Endothelial cell of umbilical vein (primary cell): ENCODE measurements around the gene ACP3. TPM values are rescaled to one million over a fixed set of nuclear protein-coding genes. Genes with fewer than 3 reads are reported as not detected.

Experiments
- BruUV-seq: library from RNA; stranded (reverse); fragments of 400-500 nt; replicated peaks from 2 replicates; lab custom pipeline; 2021; lab: Mats Ljungman, UMichigan
- CTCF ChIA-PET: fragments of 300-600, 350-600 bp; sonication (Branson Sonifier 250); formaldehyde crosslinking; loops from one replicate; lab custom pipeline; 2021; ENCODE audit warnings: antibody characterized with exemption, inconsistent platforms; lab: Charles Lee
- POLR2A ChIA-PET: fragments of 300-600, 350-600 bp; sonication (Branson Sonifier 250); formaldehyde crosslinking; loops from one replicate; lab custom pipeline; 2021; ENCODE audit warnings: antibody characterized with exemption, inconsistent platforms; lab: Charles Lee
- DNase-seq: peaks from one replicate; pipeline ENCODE4 v3.0.0-alpha.2; 2011; ENCODE audit warnings: low read depth, low spot score
- FAIRE-seq: peaks from 2 replicates; lab custom pipeline; 2011; peaks lifted over from hg19 to GRCh38; lab: Jason Lieb, UNC
- H2AFZ ChIP-seq: 2 replicates; pipeline ENCODE4 v1.6.0; 2012; ENCODE audit warnings: low read depth, low read length, control low read depth, inconsistent platforms
- H3K27ac ChIP-seq: 2 replicates; pipeline ENCODE4 v1.5.1; 2011; ENCODE audit warnings: low read depth, mild to moderate bottlenecking, control low read depth, low read length, moderate library complexity; ENCODE audit not compliant: insufficient read depth
- H3K27me3 ChIP-seq, 2 experiments: 2 replicates each; pipeline versions ENCODE4 v1.6.0 to v1.6.1; 2011; ENCODE audit warnings: low read length in 2 of 2, mixed read lengths in 1 of 2; ENCODE audit not compliant: control insufficient read depth in 2 of 2, insufficient read depth in 2 of 2
- H3K36me3 ChIP-seq, 2 experiments: 2 replicates in 1 of 2; 3 replicates in 1 of 2; pipeline ENCODE4 v1.5.1; 2011; ENCODE audit warnings: low read length in 2 of 2, mild to moderate bottlenecking in 1 of 2, moderate library complexity in 1 of 2; ENCODE audit not compliant: control insufficient read depth in 2 of 2, insufficient read depth in 2 of 2; ENCODE audit errors: extremely low read depth in 1 of 2
- H3K4me1 ChIP-seq: 3 replicates; pipeline ENCODE4 v1.5.1; 2011; ENCODE audit warnings: mild to moderate bottlenecking, low read length; ENCODE audit not compliant: control insufficient read depth, insufficient read depth; ENCODE audit errors: extremely low read depth
- H3K4me2 ChIP-seq: 2 replicates; pipeline ENCODE4 v1.6.1; 2011; ENCODE audit warnings: low read length, control low read depth, mixed read lengths; ENCODE audit not compliant: insufficient read depth
- H3K4me3 ChIP-seq, 3 experiments: fragments of 200-600 bp in 1 of 3; sonication (generic), shearing (Covaris generic) in 1 of 3; replicated peaks in 1 of 3; 2 replicates each; pipeline ENCODE4 v1.5.1; 2011 to 2016; ENCODE audit warnings: control low read depth in 3 of 3, low read length in 3 of 3, mild to moderate bottlenecking in 2 of 3, inconsistent platforms in 1 of 3, low read depth in 1 of 3, moderate library complexity in 1 of 3; ENCODE audit not compliant: insufficient read depth in 1 of 3
- H3K79me2 ChIP-seq: 2 replicates; pipeline ENCODE4 v1.6.0; 2012; ENCODE audit warnings: low read length, inconsistent platforms; ENCODE audit not compliant: control insufficient read depth, insufficient read depth
- H3K9ac ChIP-seq: replicated peaks from 2 replicates; pipeline ENCODE3; 2011; ENCODE audit warnings: low read length, control low read depth; ENCODE audit not compliant: insufficient read depth; ENCODE audit errors: extremely low read depth
- H3K9me1 ChIP-seq: replicated peaks from 3 replicates; pipeline ENCODE4 v1.6.0; 2011; ENCODE audit warnings: mild to moderate bottlenecking, low read length; ENCODE audit not compliant: control insufficient read depth, insufficient read depth; ENCODE audit errors: extremely low read depth
- H3K9me3 ChIP-seq: replicated peaks from 2 replicates; pipeline ENCODE4 v1.5.1; 2012; ENCODE audit warnings: low read length, inconsistent platforms; ENCODE audit not compliant: control insufficient read depth, insufficient read depth
- H4K20me1 ChIP-seq: replicated peaks from 2 replicates; pipeline ENCODE3; 2011; ENCODE audit warnings: mild to moderate bottlenecking, low read length; ENCODE audit not compliant: control insufficient read depth, insufficient read depth; ENCODE audit errors: extremely low read depth
- EZH2 ChIP-seq: IDR thresholded peaks from 2 replicates; pipeline ENCODE4 v1.6.1; 2012; ENCODE audit warnings: borderline replicate concordance, low read depth, mild to moderate bottlenecking, moderate library complexity, low read length, inconsistent platforms; ENCODE audit not compliant: severe bottlenecking
- FOS ChIP-seq: IDR thresholded peaks from 2 replicates; pipeline ENCODE4 v1.6.1; 2011; ENCODE audit warnings: mild to moderate bottlenecking, low read length, moderate library complexity, borderline replicate concordance; ENCODE audit not compliant: insufficient read depth
- GATA2 ChIP-seq: IDR thresholded peaks from 2 replicates; pipeline ENCODE4 v1.7.0; 2011; ENCODE audit warnings: low read depth, mild to moderate bottlenecking, moderate library complexity, mixed read lengths, low read length; ENCODE audit not compliant: insufficient read length, insufficient read depth
- JUN ChIP-seq: IDR thresholded peaks from 2 replicates; pipeline ENCODE4 v1.6.1; 2011; ENCODE audit warnings: borderline replicate concordance, low read depth; ENCODE audit not compliant: insufficient read length, insufficient read depth
- MAX ChIP-seq: IDR thresholded peaks from 2 replicates; pipeline ENCODE4 v1.6.1; 2011; ENCODE audit not compliant: insufficient read depth, insufficient read length
- MYC ChIP-seq: IDR thresholded peaks from one replicate; pipeline ENCODE4 v1.6.1; 2011; ENCODE audit warnings: mild to moderate bottlenecking, low read depth, low read length
- POLR2A ChIP-seq: IDR thresholded peaks from 2 replicates; pipeline ENCODE4 v1.6.1; 2012; ENCODE audit warnings: low read depth, mild to moderate bottlenecking, control low read depth, low read length
- POLR2AphosphoS5 ChIP-seq: IDR thresholded peaks from 2 replicates; pipeline ENCODE4 v1.6.1; 2012; ENCODE audit warnings: low read depth, mild to moderate bottlenecking, control low read depth, low read length, moderate library complexity; ENCODE audit not compliant: insufficient read depth
- dilution Hi-C: fragments of 300-500 bp; cut with MboI; formaldehyde crosslinking; loops from one replicate; pipeline ENCODE4 v1.15.0; 2019; ENCODE audit warnings: low sequenced_read_pairs; ENCODE audit not compliant: extremely low pct_ligation_motif_present
- intact Hi-C: fragments of 100-400 bp; cut with micrococcal nuclease; formaldehyde crosslinking; loops from one replicate; pipeline ENCODE4 v1.10.0; 2022
- polyA plus RNA-seq, 4 experiments: library from polyadenylated mRNA; depleted of rRNA in 3 of 4; stranded (reverse) in 3 of 4; unstranded in 1 of 4; fragments of >200 nt; gene quantifications; 2 replicates each; pipeline versions ENCODE4 v1.2.1 to v1.2.3, GENCODE V29; 2011 to 2012; ENCODE audit warnings: missing spikeins in 1 of 4
- total RNA-seq: library from RNA; stranded (reverse); gene quantifications from 2 replicates; pipeline ENCODE4 v1.2.3, GENCODE V29; 2021
- TF ChIP-seq, protein P1 (sequence below), 2 donors: IDR thresholded peaks; 1 replicate in 1 of 2; 2 replicates in 1 of 2; pipeline ENCODE4 v1.5.1; 2011; ENCODE audit warnings: low read length in 2 of 2, mild to moderate bottlenecking in 2 of 2, moderate library complexity in 2 of 2, control low read depth in 1 of 2, inconsistent platforms in 1 of 2, low read depth in 1 of 2; ENCODE audit not compliant: insufficient read depth in 1 of 2; ENCODE audit errors: extremely low read depth in 1 of 2

Gene ACP3
- total and polyA plus RNA-seq, 2 donors (not counting 3 experiments of a cell fraction or from before 2014, with no cell fraction given) = not detected

DNA sequence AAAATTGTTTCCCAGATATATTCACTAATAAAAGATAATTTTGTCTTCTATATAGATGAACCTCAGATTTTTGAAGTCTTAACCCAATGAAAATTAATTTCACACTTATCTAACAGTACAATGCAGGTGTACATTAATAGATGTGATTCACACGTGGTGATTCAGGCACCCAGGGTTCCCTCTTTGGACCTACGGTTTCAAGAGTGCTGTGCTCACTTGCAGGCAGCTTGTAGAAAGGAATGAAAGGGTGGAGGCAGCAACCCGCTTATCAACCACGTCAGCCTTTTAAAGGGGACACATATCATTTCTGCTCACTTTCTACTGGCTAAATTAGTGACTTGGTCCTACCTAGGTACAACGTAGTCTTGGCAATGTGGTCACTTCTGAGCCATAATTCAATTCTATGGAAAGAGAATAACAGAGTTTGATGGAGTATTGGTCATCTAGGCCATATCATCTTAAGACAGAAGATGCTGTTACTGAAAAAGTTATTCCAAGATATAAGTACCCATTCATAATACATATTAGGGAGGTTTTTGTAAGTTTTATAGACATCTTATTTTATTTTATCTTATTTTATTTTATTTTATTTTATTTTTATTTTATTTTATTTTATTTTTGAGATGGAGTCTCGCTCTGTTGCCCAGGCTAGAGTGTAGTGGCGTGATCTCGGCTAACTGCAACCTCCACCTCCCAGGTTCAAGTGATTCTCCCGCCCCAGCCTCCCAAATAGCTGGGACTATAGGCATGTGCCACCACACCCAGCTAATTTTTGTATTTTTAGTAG lies 37.9 kb downstream of the ACP3 start:
- POLR2A ChIA-PET = no interaction called here
- no TSS peak for BruUV-seq

More for the DNA sequence above, 37.9 kb downstream of the ACP3 start:
- H3K4me1 ChIP-seq = no peaks in the 10 kb centered on the region
- CTCF ChIA-PET = interaction anchor here (1.0 to 9.4 kb wide), 3 partner anchors 10 to 45 kb away, joined by 5 to 150 read pairs (median 13); no protein-coding TSS in a partner anchor
- H3K27me3 ChIP-seq = peaks cover 0 to 4% of the 10 kb centered on the region in 2 experiments
- H3K4me2 ChIP-seq = no peak overlapping the region
- TF ChIP-seq EZH2 (no peak), FOS (no peak), MYC (no peak), JUN (no peak), GATA2 (no peak), POLR2AphosphoS5 (no peak), MAX (no peak), POLR2A (no peak)
- TF ChIP-seq, protein P1, sequence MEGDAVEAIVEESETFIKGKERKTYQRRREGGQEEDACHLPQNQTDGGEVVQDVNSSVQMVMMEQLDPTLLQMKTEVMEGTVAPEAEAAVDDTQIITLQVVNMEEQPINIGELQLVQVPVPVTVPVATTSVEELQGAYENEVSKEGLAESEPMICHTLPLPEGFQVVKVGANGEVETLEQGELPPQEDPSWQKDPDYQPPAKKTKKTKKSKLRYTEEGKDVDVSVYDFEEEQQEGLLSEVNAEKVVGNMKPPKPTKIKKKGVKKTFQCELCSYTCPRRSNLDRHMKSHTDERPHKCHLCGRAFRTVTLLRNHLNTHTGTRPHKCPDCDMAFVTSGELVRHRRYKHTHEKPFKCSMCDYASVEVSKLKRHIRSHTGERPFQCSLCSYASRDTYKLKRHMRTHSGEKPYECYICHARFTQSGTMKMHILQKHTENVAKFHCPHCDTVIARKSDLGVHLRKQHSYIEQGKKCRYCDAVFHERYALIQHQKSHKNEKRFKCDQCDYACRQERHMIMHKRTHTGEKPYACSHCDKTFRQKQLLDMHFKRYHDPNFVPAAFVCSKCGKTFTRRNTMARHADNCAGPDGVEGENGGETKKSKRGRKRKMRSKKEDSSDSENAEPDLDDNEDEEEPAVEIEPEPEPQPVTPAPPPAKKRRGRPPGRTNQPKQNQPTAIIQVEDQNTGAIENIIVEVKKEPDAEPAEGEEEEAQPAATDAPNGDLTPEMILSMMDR (IDR thresholded peaks at IDR 0.05; ENCODE audit: extremely low read depth in 1 of 2, insufficient read depth in 1 of 2, low read depth in 1 of 2, low read length in 2 of 2) = no peak
- FAIRE-seq = no peak
- no peaks in the 10 kb centered on the region for H4K20me1 ChIP-seq
- no peak overlapping the region for H3K4me3 ChIP-seq
- dilution Hi-C loops = no loop called here
- no peaks in the 10 kb centered on the region for H3K9me3 ChIP-seq
- no peak for DNase-seq
- no peaks in the 10 kb centered on the region for H3K36me3 ChIP-seq
- H3K9me1 ChIP-seq = no peaks in the 10 kb centered on the region
- no peaks in the 10 kb centered on the region for H3K79me2 ChIP-seq
- H2AFZ ChIP-seq = no peak overlapping the region
- no peak overlapping the region for H3K27ac ChIP-seq
- intact Hi-C loops = loop anchor here (10.0 kb wide), 2 partner anchors 110 to 140 kb away; no protein-coding TSS in a partner anchor
- no peak overlapping the region for H3K9ac ChIP-seq
